Activated gamma-delta T cell treated with Interleukin-2 at 50 U/mL for 16 hours (primary cell): ENCODE measurements around the gene ITGA3.
"Not testable (repeated sequence)": the region's sequence is repeated elsewhere in the genome, so short reads cannot be mapped to it uniquely, and the experiment has no call there.

Experiments used
- DNase-seq: peaks from one replicate; pipeline ENCODE4 v3.0.0-alpha.2; 2020

The ITGA3 gene

GRCh38 chr17:50053654-50053960, 2.3 kb upstream of the ITGA3 start:
- DNase-seq = no peak

DNA sequence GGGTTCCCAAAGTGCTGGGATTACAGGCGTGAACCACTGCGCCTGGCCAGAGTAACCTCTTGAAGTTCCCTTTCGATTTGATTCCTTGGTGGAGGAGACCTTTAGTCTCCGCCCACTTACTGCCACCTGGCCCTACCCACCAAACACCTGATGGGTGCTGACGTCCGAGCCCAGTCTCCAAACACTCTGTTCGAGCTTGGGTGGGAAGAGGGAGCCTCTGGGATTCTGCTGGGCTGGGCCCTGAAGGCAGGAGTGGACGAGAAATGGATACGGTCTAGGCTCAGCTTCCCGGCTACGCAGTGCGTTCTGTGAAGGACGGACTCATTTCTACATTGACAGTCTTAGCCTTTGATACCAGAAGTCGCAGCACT, 870 bp upstream of the ITGA3 start:
- no peak for DNase-seq

DNA sequence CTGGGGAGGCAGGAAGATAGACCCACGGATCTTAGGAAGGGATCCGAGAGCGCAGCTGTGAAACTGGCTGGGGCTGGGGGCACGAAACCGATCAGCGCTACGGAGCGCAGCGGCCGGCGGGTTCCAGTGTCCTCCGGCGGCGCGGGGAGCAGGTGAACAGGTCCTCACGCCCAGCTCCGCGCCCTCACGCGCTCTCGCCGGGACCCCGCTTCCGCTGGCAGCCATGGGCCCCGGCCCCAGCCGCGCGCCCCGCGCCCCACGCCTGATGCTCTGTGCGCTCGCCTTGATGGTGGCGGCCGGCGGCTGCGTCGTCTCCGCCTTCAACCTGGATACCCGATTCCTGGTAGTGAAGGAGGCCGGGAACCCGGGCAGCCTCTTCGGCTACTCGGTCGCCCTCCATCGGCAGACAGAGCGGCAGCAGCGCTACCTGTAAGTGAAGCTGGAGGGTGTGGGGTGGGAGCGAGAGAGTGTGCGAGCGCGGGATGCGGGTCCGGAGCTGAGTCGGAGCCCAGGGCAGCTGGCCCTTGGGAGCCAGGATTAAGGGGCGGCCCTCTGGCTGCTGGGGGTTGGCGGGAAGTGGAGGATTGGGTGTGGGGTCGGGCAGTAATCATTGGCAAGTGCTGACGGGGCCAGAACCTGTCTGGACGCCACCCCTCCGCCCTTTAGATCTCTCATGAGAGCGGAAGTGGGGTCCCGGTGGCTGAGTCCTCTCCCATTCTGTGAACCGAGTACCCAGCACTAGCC, 479 bp downstream of the ITGA3 start:
- DNase-seq = peak; percentile 46

GRCh38 chr17:50056961-50057330, 1.0 kb downstream of the ITGA3 start:
- DNase-seq = no peak

DNA sequence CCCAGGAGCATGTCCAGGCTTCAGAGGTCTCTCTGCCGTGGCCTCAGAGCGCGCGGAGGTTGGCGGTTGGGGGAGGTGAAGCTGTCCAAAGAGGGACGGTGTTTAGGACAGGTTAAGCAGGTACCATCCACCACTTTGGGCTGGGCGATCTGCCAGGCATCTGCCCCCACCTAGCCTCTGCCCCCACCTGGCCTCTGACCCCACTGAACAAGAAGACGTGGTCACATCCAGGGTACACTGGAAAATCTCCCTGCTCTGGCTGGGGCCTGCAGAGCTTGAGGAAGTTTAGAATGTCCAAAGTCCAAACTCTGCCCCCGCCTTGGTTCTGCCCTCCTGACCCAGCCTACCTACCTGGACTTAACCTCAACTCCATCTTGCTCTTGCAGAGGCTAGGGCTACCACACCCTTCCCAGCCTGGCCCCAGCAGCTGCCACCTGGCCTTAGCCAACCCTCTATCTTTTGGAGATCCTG, 1.6 kb downstream of the ITGA3 start:
- no peak for DNase-seq

DNA sequence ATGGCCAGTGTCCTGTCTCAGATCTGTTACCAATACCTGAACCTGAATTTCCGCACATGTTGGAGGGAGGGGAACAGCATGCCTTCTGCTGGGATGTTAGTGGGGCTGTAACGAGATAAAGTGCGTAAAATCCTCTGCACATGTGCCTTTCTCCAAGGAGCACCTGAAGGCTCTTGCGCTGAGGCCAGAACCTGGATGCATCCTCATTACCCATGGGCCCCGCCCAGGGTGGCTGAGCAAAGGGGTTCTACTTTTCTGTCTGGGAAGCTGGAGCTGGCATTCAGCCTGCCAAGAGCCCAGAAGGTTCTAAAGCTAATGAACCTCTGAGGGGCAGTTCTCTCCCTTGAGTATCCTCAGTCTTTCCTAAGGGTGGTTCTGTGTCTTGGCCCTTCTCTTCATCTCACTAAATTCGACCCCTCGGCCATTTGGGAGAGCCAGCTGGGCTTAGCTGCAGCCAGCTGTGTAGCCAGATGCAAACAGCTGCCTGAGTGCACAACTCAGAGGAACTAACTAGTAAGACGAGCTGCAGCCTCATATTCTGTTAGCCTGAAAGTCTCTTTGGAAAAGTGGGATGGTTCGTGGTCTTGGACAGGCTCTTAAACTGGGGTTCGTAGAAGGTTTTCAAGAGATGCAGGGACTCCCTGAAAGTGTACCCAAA, 2.5 kb downstream of the ITGA3 start:
- no peak for DNase-seq

DNA sequence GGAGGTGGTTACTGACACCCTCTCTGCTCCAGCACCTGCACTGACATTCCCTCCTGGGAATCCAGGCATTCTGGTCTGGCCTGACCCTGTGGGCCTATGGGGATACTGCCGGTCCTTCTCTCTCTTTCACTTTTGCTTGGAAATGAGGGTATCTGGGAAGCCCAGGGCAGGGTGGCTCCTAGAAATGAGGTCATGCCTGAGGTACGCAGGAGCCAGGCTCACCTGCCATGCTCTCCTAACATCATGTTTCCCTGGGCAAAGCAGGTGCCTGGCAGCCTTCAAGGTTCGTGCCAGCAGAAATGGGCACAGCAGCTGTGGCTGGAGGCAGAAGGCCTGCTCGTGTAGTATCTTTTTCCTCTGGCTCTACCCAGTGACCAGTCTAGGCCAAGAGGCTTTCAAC, 3.3 kb downstream of the ITGA3 start:
- no peak for DNase-seq

DNA sequence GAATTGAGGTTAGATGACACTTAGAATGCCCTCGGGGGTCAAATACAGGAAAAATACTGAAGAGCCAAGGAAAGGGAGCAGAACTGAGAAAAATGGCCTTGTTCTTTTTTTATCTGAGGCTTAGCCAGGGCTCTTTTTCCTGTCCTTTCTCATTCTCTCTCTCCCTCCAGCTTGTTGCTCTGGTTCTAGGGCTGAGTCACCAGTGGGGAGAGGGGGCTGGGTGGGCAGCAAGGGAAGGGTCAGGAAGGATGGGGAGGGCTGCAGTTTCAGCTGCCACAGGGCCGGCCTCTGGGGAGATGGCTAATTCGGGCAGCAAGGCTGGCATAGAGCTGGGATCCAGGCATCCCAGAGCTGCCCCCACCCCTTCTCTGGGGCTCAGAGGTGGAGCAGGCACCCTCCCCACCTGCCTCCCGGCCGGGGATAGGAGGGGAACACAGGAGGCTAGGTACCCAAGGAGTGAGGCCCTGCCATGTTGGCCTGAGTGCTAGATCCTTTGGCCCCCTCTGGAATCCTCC, 3.9 kb downstream of the ITGA3 start:
- DNase-seq = no peak

DNA sequence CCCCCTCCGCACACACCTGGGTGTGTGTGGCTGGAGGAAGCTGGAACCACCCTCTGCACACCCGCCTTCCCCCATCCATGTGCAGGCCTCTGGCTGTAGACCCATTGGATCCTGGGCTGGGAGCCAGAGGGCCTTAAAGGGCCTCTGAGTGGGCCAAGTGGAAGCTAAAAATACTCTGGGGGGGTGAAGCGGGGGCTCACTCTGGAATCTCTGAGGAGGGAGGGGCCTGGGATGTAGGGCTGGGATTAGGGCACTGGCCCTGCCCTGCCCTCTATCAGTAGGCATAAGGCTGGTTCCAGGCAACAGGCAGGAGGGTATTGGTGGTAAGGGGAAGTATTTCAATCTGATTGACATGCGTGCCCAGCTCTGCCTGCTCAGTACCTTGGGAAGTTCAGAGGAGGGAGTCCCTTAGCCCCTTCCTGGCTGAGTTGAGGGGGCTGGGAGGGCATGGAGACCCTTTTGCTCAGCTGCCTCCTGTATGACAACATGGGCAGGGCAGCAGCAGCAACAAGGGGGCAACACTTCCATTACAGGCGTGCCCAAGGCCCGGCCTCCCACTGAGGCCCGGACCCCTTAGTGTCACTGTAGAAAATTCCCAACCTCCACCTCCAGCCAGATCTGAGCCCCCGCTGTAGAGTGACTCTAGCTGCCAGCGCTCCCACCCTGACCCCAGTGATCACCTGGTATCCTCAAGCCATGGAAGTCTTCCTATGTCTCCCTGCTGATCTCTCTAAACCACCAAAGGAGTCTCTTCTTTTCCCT, 5.2 kb downstream of the ITGA3 start:
- no peak for DNase-seq

DNA sequence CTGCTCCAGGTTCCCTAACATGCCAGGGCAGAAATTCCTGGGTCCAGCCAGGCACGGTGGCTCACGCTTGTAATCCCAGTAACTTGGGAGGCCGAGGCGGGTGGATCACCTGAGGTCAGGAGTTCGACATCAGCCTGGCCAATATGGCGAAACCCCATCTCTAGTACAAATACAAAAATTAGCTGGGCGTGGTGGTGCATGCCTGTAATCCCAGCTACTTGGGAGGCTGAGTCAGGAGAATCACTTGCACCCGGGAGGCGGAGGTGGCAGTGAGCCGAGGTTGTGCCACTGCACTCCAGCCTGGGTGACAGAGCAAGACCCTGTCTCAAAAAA, 5.8 kb downstream of the ITGA3 start:
- DNase-seq = not testable (repeated sequence)

DNA sequence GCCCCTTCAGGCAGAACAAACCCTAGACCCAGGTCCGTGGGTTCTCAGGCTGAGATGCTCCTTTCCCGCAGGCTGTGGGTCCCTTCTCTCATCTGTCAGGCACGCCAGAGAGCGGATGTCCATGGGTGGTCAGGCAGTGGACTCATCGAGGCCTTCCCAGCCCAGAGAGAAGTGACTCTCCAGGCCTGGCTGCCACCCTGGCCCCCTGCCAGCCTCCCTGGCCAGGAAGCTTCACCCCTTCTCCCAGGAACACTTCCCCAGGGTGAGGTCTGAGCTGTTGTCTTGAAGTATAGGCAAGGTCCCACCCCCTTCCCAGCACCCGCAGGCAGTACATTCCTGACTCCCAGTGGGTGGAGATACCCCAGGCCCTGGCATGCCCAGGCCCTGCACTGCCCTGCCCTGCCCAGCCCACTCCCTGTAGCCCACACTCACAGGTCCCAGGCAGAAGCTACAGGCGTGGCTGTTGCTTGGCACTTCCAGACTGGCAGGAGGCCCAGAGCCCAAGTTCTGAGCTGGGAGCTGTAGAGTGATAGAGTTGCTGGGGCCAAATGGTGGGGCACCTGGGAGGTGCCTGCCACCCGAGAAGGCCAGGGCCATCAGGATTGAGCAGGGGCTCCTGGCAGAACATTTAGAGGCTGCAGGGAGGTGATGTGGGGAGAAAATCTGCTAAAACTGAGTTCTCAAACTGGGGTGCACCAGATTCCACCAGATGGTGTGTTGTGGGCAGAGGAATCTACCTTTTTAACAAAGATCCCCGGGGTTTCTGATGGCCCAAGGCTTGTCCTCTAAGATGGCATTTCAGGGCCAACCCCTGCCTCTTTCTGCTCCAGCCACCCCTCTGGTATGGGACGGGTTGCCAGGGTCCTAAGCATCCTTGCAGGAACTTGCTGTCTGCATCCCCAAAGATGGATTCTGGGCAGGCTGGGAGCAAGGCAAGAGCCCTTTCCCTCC, 6.7 kb downstream of the ITGA3 start:
- DNase-seq = no peak

GRCh38 chr17:50063561-50064252, 7.8 kb downstream of the ITGA3 start:
- DNase-seq = no peak

- no peak for DNase-seq
Observed at GRCh38 chr17:50064253-50065001, 8.5 kb downstream of the ITGA3 start.

GRCh38 chr17:50065056-50065455, 9.1 kb downstream of the ITGA3 start:
- DNase-seq = no peak

DNA sequence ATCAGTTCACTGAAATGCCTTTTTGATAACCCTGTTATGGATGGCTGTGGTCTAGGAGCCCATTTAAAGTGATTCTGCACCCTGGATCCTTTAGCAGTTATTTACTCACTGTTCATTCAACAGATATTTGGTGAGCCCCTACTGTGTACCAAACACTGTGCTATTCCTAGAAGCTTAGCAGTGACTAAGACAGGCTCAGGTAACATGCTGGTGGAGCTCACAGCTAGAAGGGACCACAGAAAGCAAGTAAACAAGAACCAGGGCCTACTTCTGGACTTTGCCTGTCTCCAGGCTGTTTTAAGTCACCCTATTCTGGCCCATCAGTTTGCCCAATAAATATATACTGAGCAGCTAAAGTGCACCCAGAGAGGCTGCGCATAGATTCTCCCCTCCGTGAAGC, 11.1 kb downstream of the ITGA3 start:
- no peak for DNase-seq

- no peak for DNase-seq
Observed at GRCh38 chr17:50067996-50068395, 12.1 kb downstream of the ITGA3 start.

DNA sequence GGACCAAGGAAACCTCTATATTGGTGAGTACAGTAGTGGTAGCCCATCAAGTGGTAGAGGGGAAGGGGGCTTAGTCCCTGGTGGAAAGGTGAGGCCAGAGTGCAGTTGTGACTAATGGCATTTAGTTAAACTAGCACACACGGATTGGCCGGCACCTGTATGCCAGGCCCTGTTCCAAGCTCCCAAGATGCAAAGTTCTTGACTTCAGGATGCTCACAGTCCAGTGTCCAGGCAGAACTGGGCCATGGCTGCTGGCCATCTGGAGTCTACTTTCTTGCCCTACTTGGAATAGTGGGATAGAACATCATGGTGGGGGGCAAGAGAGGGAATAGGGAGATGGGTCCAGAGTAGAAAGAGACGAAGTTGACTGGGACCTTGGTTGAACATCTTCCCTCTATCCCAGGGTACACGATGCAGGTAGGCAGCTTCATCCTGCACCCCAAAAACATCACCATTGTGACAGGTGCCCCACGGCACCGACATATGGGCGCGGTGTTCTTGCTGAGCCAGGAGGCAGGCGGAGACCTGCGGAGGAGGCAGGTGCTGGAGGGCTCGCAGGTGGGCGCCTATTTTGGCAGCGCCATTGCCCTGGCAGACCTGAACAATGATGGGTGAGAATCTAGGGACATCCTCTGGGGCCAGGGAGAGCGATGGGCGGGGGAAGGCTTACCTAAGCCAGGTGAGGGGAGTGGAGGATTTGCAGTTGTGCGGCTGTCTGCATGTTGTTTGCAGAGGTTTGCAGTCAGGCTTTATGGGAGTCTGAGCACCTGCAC, 15.2 kb downstream of the ITGA3 start:
- no peak for DNase-seq

GRCh38 chr17:50071692-50072091, 15.8 kb downstream of the ITGA3 start:
- no peak for DNase-seq

GRCh38 chr17:50072130-50072529, 16.2 kb downstream of the ITGA3 start:
- no peak for DNase-seq

- no peak for DNase-seq
Observed at GRCh38 chr17:50072925-50073324, 17.0 kb downstream of the ITGA3 start.

DNA sequence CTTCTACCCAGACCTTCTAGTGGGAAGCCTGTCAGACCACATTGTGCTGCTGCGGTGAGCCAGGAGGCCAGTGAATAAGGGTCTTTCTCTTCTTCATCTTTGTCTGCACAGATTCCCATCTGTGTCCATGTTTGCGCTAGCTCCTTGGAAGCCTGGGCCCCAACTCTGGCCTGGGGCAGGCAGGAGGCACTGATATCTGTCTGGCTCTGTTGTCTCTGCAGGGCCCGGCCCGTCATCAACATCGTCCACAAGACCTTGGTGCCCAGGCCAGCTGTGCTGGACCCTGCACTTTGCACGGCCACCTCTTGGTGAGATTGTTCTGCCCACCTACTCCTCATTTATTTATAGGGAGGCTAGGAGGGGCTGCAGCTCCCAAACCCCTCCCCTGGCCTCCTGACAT, 18.3 kb downstream of the ITGA3 start:
- no peak for DNase-seq
